Epithelial cell of esophagus (primary cell): Measurements from ENCODE around the gene RAB37.

Experiments
- DNase-seq: peaks from one replicate; pipeline ENCODE4 v3.0.0; 2010; ENCODE audit warnings: low read depth
- H3K4me3 ChIP-seq: 2 replicates; pipeline ENCODE4 v1.5.1; 2011; ENCODE audit warnings: mild to moderate bottlenecking, low read length, control low read depth
- CTCF ChIP-seq: IDR thresholded peaks from 2 replicates; pipeline ENCODE4 v1.5.1; 2011; ENCODE audit warnings: low read depth, mild to moderate bottlenecking, low read length, control low read depth, inconsistent platforms; ENCODE audit not compliant: insufficient read depth; ENCODE audit errors: missing control alignments

RAB37 gene

GRCh38 chr17:74725111-74725510 lies 11.9 kb upstream of the RAB37 start:
- DNase-seq = no peak
- no peak for TF ChIP-seq CTCF
- H3K4me3 ChIP-seq = no peak overlapping the region

DNA sequence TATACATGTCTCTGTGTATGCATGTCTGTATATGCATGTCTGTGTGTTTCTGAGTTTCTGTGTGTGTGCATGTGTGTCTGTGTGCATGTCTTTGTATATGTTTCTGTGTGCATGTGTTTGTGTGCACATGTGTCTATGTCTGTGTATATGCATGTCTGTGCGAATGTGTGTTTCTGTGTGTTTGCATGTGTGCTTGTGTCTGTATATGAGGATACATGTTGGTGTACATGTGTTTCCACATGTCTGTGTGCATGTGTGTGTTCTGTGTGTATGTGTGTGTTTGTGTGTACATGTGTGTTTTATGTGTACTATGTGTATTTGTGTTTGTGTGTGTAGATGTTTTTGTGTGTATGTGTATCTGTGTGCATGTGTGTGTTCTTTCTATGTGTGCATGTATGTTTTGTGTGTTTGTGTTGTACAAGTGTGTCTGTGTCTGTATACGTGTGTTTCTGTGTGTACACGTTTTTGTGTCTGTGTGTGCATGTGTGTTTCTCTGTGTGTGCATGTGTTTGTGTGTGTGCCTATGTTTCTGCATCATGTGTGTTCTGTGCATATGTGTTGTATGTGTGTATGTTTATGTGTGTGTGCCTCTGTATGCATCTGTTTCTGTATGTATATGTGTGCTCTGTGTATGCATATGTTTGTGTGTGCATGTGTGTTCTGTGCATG lies 8.9 kb upstream of the RAB37 start:
- DNase-seq = no peak
- no peak overlapping the region for H3K4me3 ChIP-seq
- no peak for TF ChIP-seq CTCF

GRCh38 chr17:74728702-74729075 lies 8.4 kb upstream of the RAB37 start:
- no peak for DNase-seq
- H3K4me3 ChIP-seq = no peak overlapping the region
- no peak for TF ChIP-seq CTCF

GRCh38 chr17:74729368-74729767 lies 7.7 kb upstream of the RAB37 start:
- TF ChIP-seq CTCF = no peak
- DNase-seq = no peak
- no peak overlapping the region for H3K4me3 ChIP-seq

DNA sequence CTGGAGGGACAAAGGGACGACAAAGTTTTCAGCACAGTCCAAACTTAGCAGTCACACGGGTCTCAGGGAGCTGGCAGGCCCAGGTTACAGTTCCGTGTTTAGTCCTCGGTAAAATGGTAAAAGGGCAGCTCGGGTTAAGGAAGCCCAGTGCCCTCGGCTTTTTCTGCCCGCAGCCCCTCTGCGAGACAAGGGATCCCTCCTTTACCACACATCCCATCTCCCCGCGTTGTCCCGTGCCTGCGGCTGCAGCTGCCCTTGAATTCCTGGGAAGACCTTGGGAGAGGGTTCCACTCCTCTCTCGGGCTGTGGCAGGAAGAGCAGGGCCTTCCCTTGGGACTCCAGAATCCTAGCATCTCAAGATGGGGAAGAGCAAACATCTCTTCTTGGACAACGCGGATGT lies 7.2 kb upstream of the RAB37 start:
- H3K4me3 ChIP-seq = no peak overlapping the region
- DNase-seq = no peak
- TF ChIP-seq CTCF = no peak

DNA sequence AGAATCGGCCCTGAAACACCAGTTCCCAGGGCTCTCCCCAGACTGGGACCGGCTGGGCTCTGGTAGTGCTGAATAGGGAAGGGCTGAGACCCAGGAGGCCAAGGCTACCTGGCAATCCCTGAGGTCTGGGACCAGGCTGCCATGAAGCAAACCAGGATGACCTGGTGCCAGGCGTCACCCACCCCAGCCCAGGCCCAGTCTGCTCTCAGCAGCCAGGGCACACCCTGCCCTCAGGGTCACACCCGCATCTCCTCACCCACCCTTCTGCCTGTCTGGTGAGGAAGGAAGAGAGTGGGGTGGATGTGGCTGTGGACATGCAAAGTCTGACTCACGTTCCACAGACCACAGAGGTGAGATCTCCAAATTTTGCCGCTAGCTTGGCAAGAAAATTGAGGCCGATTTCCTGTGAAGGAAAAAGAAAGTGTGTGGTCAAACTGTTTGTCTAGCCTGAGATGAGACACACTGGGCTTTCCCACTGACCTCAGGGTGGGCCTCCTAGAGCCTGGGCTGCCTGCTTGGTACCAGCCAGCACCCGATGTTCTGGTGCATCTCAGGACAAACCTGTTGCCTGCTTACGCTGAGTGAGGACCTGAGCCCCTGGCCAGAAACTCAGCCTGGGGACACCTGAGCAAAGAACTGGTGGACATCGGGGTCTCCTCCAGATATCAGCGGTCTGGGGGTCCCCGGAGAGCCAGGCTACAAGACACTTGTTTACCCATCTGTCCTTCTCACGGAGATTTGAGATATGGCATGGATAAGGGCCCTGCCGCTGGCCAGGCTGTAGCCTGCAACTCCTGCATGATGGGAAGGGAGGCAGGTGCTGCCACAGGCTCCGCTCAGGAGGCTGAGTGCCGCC lies 6.3 kb upstream of the RAB37 start:
- no peak overlapping the region for H3K4me3 ChIP-seq
- DNase-seq = no peak
- no peak for TF ChIP-seq CTCF

DNA sequence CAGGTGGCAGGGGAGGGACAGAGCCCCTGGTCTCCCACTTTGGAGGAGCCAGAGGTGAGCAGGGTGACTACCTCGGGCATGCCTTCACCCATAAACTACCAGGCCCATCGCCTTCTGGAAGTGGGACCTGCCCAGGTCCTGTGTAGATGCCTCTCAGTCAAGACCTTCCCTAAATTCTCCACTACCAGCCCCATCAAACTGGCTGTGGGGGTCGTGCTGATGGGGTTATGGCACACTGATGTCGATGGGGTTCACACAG lies 5.8 kb upstream of the RAB37 start:
- H3K4me3 ChIP-seq = no peak overlapping the region
- DNase-seq = no peak
- TF ChIP-seq CTCF = no peak
